Measurements from ENCODE around the gene LPCAT2. TPM values are rescaled to one million over a fixed set of nuclear protein-coding genes. Genes with fewer than 3 reads are reported as not detected.
"Not testable (repeated sequence)": the region's sequence is repeated elsewhere in the genome, so short reads cannot be mapped to it uniquely, and the experiment has no call there.

LPCAT2 gene
- total RNA-seq, 2 donors from 2014 or later, result 20.5 to 21.1 TPM

DNA sequence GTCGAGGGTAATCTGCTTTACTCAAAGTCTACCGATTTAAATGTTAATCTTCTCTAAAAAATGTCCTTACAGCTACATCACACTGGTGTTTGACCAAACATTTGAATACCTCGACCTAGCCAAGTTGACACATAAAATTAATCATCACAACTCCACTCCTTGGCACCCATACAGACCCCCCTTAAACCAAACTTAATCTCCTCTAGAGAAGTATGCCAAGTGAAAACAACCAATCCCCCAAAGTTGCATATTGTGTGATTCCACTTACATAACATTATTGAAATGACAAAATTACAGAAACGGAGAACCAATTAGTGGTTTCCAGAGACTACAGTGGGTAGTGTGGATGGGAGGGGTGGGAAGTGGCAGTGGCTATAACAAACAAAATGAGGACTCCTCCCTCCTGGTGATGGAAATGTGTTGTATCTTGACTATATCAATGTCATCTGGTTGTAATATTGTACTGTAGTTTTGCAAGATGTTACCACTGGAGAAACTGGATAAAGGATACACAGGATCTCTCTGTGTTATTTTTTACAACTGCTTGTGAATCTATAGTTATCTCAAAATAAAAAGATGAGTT is 97.0 kb downstream of the LPCAT2 start:
- H3K27me3 ChIP-seq (replicated peaks; ENCODE audit: insufficient read depth), result no peaks in the 10 kb centered on the region
- no peak for ATAC-seq (ENCODE audit: insufficient number of reproducible peaks, low FRiP score, low read depth)
- no peak for DNase-seq (ENCODE audit: low spot score)
- H3K9me3 ChIP-seq, result peaks cover 3% of the 10 kb centered on the region
- H3K27ac ChIP-seq, result no peak overlapping the region
- H3K4me1 ChIP-seq (ENCODE audit: control insufficient read depth in 1 of 2, low read depth in 2 of 2), result peaks cover 0 to 8% of the 10 kb centered on the region in 2 donors
- TF ChIP-seq, protein P1, sequence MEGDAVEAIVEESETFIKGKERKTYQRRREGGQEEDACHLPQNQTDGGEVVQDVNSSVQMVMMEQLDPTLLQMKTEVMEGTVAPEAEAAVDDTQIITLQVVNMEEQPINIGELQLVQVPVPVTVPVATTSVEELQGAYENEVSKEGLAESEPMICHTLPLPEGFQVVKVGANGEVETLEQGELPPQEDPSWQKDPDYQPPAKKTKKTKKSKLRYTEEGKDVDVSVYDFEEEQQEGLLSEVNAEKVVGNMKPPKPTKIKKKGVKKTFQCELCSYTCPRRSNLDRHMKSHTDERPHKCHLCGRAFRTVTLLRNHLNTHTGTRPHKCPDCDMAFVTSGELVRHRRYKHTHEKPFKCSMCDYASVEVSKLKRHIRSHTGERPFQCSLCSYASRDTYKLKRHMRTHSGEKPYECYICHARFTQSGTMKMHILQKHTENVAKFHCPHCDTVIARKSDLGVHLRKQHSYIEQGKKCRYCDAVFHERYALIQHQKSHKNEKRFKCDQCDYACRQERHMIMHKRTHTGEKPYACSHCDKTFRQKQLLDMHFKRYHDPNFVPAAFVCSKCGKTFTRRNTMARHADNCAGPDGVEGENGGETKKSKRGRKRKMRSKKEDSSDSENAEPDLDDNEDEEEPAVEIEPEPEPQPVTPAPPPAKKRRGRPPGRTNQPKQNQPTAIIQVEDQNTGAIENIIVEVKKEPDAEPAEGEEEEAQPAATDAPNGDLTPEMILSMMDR (IDR thresholded peaks at IDR 0.05), result no peak
- H3K36me3 ChIP-seq, result no peaks in the 10 kb centered on the region
- H3K4me3 ChIP-seq, result no peak overlapping the region

DNA sequence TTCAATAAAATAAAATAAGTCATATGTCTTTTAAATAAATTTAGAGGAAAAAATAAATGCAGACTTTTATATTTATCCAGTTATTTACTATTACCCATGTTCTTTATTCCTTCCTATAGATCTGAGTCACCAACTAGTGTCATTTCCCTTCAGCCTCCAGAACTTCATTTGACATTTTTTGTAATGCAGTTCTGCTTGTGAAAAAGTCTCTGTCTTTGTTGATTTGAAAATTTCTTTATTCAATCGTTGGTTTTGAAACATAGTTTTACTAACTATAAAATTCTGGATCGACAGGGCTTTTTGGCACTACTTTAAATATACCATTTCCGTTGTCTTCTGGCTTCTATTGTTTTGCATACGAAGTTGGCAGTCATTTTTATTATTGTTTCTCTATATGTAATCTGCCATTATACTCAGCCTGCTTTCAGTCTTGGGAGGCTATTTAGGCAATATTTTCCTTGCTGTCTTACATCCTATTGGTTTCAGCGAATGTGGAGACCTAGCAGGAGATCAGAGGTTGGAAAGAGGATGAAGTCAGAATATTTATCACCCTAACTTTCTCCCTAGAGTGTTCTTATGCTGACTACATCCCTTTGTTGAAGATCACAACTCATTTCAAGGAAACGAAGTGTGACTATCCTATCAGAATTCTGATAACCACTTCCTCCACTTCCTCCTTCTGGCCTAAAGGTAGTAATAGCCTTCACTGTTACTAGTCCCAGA is 104.9 kb downstream of the LPCAT2 start:
- no peak for ATAC-seq (ENCODE audit: insufficient number of reproducible peaks, low FRiP score, low read depth)
- H3K9me3 ChIP-seq, result peaks cover 3% of the 10 kb centered on the region
- H3K27ac ChIP-seq, result no peak overlapping the region
- TF ChIP-seq, protein P1 (IDR thresholded peaks at IDR 0.05), result no peak
- no peaks in the 10 kb centered on the region for H3K4me1 ChIP-seq (ENCODE audit: control insufficient read depth in 1 of 2, low read depth in 2 of 2)
- no peak for DNase-seq (ENCODE audit: low spot score)
- H3K36me3 ChIP-seq, result no peaks in the 10 kb centered on the region
- no peak overlapping the region for H3K4me3 ChIP-seq
- H3K27me3 ChIP-seq (replicated peaks; ENCODE audit: insufficient read depth), result no peaks in the 10 kb centered on the region

DNA sequence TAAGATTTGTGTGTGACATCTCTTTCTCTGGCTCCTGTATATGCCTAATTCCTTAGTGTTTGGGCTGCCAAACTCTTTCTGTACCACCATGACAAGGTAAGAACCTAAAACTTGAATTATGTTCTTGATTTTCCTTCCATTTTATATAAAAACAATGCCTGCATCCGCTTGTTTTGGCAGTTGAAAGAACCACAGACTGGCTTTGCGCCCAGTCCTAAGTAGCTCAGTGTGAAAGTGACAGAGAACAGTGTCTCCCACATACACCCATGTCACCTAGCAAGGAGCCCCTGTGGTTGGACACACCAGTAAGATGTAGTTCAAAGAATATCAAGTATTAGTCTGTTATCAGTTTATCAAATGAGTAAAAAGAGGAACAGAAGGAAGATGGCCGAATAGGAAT is 106.2 kb downstream of the LPCAT2 start:
- Histone ChIP-seq H3K27ac (no peak overlapping the region), H3K9me3 (no peaks in the 10 kb centered on the region), H3K4me1 (ENCODE audit: control insufficient read depth in 1 of 2, low read depth in 2 of 2) (no peaks in the 10 kb centered on the region), H3K4me3 (no peak overlapping the region), H3K36me3 (no peaks in the 10 kb centered on the region), H3K27me3 (replicated peaks; ENCODE audit: insufficient read depth) (no peaks in the 10 kb centered on the region)
- TF ChIP-seq, protein P1 (IDR thresholded peaks at IDR 0.05), result no peak
- DNase-seq (ENCODE audit: low spot score), result no peak
- no peak for ATAC-seq (ENCODE audit: insufficient number of reproducible peaks, low FRiP score, low read depth)

DNA sequence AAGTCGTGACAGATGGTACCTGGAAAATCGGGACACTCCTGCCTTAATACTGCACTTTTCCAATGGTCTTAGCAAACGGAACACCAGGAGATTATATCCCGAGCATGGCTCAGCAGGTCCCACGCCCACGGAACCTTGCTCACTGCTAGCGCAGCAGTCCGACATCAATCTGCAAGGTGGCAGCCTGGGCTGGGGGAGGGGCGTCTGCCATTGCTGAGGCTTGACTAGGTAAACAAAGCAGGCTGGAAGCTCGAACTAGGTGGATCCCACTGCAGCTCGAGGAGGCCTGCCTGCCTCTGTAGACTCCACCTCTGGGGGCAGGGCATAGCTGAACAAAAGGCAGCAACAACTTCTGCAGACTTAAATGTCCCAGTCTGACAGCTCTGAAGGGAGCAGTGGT is 106.8 kb downstream of the LPCAT2 start:
- H3K27me3 ChIP-seq (replicated peaks; ENCODE audit: insufficient read depth), result not testable (repeated sequence)

DNA sequence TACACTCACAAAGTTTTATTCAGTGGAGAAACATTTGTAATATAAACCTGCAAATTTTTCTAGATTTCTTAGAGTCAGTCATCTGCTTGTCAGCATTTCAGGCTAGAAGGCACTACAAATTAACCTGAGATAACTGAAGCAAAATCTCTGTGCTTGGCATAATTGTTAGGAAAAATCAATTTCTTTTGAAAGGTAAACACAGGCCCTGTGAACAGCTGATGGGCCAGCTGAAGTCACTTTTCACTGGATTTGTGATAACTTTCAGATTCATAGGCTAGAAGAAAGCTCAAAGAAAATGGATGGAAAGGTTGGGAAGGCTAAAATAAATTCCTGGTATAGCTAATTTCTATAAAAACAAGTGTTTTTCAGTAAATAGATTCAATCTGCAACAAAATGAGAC is 112.9 kb downstream of the LPCAT2 start:
- no peak for DNase-seq (ENCODE audit: low spot score)
- no peak overlapping the region for H3K27ac ChIP-seq
- no peak overlapping the region for H3K4me3 ChIP-seq
- H3K36me3 ChIP-seq, result no peaks in the 10 kb centered on the region
- ATAC-seq (ENCODE audit: insufficient number of reproducible peaks, low FRiP score, low read depth), result no peak
- H3K4me1 ChIP-seq (ENCODE audit: control insufficient read depth in 1 of 2, low read depth in 2 of 2), result no peaks in the 10 kb centered on the region
- TF ChIP-seq, protein P1 (IDR thresholded peaks at IDR 0.05), result no peak
- H3K27me3 ChIP-seq (replicated peaks; ENCODE audit: insufficient read depth), result no peaks in the 10 kb centered on the region
- no peaks in the 10 kb centered on the region for H3K9me3 ChIP-seq

More for the DNA sequence above, 106.8 kb downstream of the LPCAT2 start:
- not testable (repeated sequence) for H3K9me3 ChIP-seq; H3K4me1 ChIP-seq (ENCODE audit: control insufficient read depth in 1 of 2, low read depth in 2 of 2); H3K27ac ChIP-seq; DNase-seq (ENCODE audit: low spot score); ATAC-seq (ENCODE audit: insufficient number of reproducible peaks, low FRiP score, low read depth); H3K4me3 ChIP-seq; H3K36me3 ChIP-seq

Measured in thoracic aorta (tissue), 2 donors.